GM10248 (cell line): Measurements from ENCODE around the gene HSF4.

Experiments
- CTCF ChIA-PET: fragments of 300-600 bp; sonication (Branson Sonifier 250); formaldehyde crosslinking; extraction: SDS; loops from one replicate; lab custom pipeline; 2021; ENCODE audit warnings: antibody characterized with exemption; lab: Yijun Ruan, JAX
- POLR2A ChIA-PET: fragments of 350-650 bp; sonication (Branson Sonifier 250); formaldehyde crosslinking; extraction: SDS; loops from one replicate; lab custom pipeline; 2020; ENCODE audit warnings: antibody characterized with exemption; lab: Yijun Ruan, JAX
- DNase-seq: peaks from one replicate; pipeline ENCODE4 v3.0.0; 2012; ENCODE audit errors: extremely low spot score
- CTCF ChIP-seq: IDR thresholded peaks from 2 replicates; pipeline ENCODE4 v1.5.1; 2012; ENCODE audit warnings: mild to moderate bottlenecking, low read depth; ENCODE audit errors: extremely low read depth, missing control alignments, control extremely low read depth

The HSF4 gene

DNA sequence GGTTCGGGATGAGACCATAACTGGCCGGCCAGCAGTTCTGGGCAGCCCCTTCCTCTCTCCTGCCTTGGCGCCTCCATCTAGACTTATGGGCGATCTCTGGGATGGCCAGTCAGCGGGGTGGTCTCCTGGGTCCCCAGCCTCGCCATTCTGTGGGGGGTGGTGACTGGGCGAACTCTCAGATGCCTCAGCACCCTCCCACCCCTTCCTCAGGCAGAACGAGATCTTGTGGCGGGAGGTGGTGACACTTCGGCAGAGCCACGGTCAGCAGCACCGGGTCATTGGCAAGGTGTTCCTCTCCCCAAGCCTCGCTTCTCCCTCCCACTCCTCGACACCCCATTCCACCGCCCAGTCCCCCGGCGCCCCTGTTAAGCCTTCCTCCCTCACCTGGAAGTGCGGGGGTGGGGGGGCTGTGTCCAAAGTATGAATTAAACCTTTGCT, 1.6 kb downstream of the HSF4 start:
- no peak for DNase-seq
- CTCF ChIA-PET: interaction anchor here (1.0 to 5.8 kb wide), 5 partner anchors 10 to 148 kb away, joined by 3 to 41 read pairs (median 4); partner anchors contain the start of gene B3GNT9
- POLR2A ChIA-PET: no interaction called here
- no peak for TF ChIP-seq CTCF

DNA sequence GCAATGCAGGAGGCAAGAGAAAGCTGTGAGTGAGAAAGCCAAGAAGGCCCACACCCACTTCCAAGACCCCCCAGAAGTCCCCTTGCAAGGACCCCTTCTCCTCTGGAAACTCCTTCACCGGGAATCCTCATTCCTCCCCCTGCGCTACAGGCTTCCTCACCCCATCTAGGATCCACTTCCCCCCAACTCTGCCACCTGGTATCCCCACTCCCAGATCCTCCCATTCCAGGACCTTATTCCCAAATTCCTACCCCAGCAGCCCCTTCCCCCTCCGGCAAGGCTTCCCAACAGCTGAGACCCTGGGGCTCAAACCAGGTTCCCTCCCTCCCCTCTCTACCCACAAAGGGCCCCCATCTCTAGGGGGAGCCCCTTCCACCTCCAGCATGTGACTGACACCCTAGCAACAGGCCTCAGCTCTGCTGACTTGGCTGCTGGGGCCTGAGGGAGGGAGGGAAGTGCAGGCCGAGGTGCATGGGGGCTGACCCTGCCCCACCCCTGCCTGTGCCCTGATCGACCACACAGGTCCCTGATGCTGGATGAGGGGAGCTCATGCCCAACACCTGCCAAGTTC, 2.1 kb downstream of the HSF4 start:
- no peak for TF ChIP-seq CTCF
- POLR2A ChIA-PET: no interaction called here
- DNase-seq: no peak
- CTCF ChIA-PET: interaction anchor here (1.0 to 5.8 kb wide), 7 partner anchors 9 to 149 kb away, joined by 3 to 41 read pairs (median 4); partner anchors contain the start of gene B3GNT9

GRCh38 chr16:67167588-67167987, 3.0 kb downstream of the HSF4 start:
- no peak for TF ChIP-seq CTCF
- CTCF ChIA-PET: interaction anchor here (1.3 to 5.8 kb wide), 8 partner anchors 10 to 188 kb away, joined by 3 to 41 read pairs (median 18); partner anchors contain the start of genes B3GNT9 and EXOC3L1
- POLR2A ChIA-PET: no interaction called here
- DNase-seq: no peak

DNA sequence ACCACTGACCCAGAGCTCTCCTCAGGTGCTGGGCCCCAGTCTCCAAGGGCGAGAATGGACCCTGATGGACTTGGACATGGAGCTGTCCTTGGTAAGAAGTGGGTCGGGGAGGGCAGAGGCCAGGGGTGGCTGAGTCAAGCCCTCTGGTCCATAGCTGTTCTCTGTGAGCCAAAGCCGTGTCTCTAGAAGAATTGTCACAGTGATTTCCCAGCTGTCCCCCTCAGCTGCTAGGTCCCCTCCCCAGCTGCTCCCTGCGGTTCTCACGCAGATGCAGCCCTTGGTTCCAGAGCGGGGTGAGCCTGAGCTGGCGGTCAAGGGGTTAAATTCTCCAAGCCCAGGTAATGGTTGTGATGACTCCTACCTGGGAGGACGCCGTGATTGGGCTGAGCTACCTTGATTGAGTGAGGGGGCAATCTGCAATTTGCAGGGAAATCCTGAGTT, 4.5 kb downstream of the HSF4 start:
- DNase-seq: no peak
- TF ChIP-seq CTCF: no peak
- CTCF ChIA-PET: interaction anchor here (0.7 to 5.8 kb wide), 13 partner anchors 8 to 190 kb away, joined by 3 to 34 read pairs (median 8); partner anchors contain the start of genes B3GNT9, EXOC3L1, FBXL8 and MATCAP1
- POLR2A ChIA-PET: no interaction called here

DNA sequence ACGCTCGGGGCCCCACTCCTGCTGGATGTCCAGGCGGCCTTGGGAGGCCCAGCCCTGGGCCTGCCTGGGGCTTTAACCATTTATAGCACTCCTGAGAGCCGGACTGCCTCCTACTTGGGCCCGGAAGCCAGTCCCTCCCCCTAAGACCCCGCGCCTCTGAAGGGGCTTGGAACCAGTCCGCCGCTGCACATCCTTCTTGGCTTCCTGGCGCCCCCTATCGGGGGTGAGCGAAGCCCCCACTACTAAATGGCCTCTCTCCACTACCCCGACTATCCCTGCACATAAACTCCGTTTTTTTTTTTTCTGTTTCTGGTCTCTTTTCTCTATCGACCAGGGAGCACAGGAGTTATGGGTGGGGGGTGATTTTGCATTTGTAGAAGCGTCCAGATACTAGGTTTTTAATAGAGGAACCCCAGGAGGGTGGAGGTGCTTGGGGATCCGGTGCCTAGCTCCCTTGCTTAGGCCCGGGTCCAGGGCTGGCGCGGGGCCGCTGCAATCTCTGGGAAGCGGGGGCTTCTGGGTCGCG, 5.2 kb downstream of the HSF4 start:
- peak; percentile 59 for TF ChIP-seq CTCF
- DNase-seq: no peak
- ChIA-PET POLR2A (no interaction called here), CTCF (interaction anchor here (0.9 to 5.8 kb wide), 16 partner anchors 9 to 204 kb away, joined by 3 to 34 read pairs (median 4); partner anchors contain the start of genes B3GNT9, E2F4, EXOC3L1 and FBXL8)

DNA sequence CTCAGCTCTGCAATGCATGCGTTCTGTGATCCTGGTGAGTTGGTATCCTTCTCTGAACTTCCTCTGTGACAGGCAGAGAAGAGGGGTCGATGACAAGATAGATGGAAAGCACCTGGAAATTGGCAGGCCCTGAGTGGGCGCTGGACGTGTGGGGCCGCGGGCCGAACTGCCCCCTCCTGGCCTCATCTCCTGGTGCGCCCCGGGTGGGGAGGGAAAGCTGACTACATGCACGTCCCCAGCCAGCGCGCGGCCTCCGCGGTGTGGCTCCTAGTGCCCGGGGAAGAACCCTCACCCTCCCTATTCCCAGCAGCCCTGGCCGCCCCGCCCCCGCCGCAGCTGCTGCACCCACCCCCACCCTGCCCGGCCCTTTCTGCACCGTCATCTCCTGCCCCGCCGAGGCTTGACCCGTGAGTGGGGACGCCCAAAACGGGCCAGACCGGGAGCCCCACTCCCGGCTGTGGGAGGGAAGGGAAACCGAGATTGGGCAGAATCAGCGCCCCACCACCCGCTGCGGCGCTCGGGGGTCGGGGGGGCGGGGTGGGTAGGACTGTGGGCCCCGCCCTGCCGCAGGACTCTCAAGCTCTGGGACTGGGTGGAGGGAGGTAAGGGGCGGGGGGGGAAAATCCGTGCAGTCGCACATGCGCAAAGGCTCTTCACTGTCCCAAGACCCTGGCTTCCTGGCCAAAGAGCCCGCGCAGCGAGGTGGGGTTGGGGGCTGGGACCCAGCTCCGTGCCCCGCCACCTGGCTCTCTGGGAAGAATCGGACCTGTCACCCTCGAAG, 5.8 kb downstream of the HSF4 start, which contains the start of gene NOL3:
Gene NOL3, plus strand, starts transcription at position 371 of the 781 bp plus-strand sequence.
- TF ChIP-seq CTCF: no peak
- ChIA-PET CTCF (interaction anchor here (0.7 to 5.8 kb wide), 19 partner anchors 10 to 216 kb away, joined by 3 to 34 read pairs (median 4); partner anchors contain the start of genes B3GNT9, E2F4, EXOC3L1 and FBXL8), POLR2A (interaction anchor here (0.5 kb wide), 1 partner anchor 88 kb away, joined by 5 read pairs; no protein-coding TSS in a partner anchor)
- peak; percentile 83 for DNase-seq
